Neural progenitor cell (in vitro differentiated cells): ENCODE data around the gene PPP1R9A. TPM values are rescaled to one million over a fixed set of nuclear protein-coding genes. Genes with fewer than 3 reads are reported as not detected.

Experiments
- DNase-seq: peaks from one replicate; pipeline ENCODE4 v3.0.0-alpha.2; 2016; ENCODE audit warnings: low spot score
- H2AFZ ChIP-seq: fragments of 200-600 bp; sonication (generic); replicated peaks from 2 replicates; pipeline ENCODE4 v1.6.1; 2016; ENCODE audit warnings: antibody characterized with exemption
- H3F3A ChIP-seq: fragments of 200-600 bp; sonication (generic); 2 replicates; pipeline ENCODE4 v1.6.1; 2016; ENCODE audit warnings: antibody characterized with exemption, low read depth
- H3K27ac ChIP-seq: fragments of 200-600 bp; sonication (generic); 2 replicates; pipeline ENCODE4 v1.5.1; 2016; ENCODE audit warnings: mild to moderate bottlenecking
- H3K27me3 ChIP-seq: fragments of 200-600 bp; sonication (generic); 2 replicates; pipeline ENCODE4 v1.6.1; 2016; ENCODE audit warnings: mild to moderate bottlenecking, moderate library complexity
- H3K36me3 ChIP-seq: fragments of 200-600 bp; sonication (generic); 2 replicates; pipeline ENCODE4 v1.5.1; 2016
- H3K4me1 ChIP-seq: fragments of 200-600 bp; sonication (generic); 2 replicates; pipeline ENCODE4 v1.6.1; 2016; ENCODE audit warnings: mixed run types
- H3K4me2 ChIP-seq: fragments of 200-600 bp; sonication (generic); 2 replicates; pipeline ENCODE4 v1.6.1; 2016
- H3K4me3 ChIP-seq: fragments of 200-600 bp; sonication (generic); 2 replicates; pipeline ENCODE4 v1.5.1; 2016
- H3K79me2 ChIP-seq: fragments of 200-600 bp; sonication (generic); 2 replicates; pipeline ENCODE4 v1.6.1; 2016; ENCODE audit warnings: low read depth
- H3K9ac ChIP-seq: fragments of 200-600 bp; sonication (generic); 2 replicates; pipeline ENCODE4 v1.6.1; 2016
- H3K9me3 ChIP-seq: fragments of 200-600 bp; sonication (generic); 2 replicates; pipeline ENCODE4 v1.5.1; 2016; ENCODE audit warnings: low read depth
- H4K20me1 ChIP-seq: fragments of 200-600 bp; sonication (generic); 2 replicates; pipeline ENCODE4 v1.6.1; 2016; ENCODE audit warnings: low read depth
- H3K27ac Mint-ChIP-seq: 3 replicates; pipeline ENCODE4 v1.8.0; 2021; ENCODE audit warnings: mixed read lengths
- H3K27me3 Mint-ChIP-seq: 2 replicates; pipeline ENCODE4 v1.8.0; 2022; ENCODE audit warnings: low read depth, mild to moderate bottlenecking, inconsistent platforms, moderate library complexity, mixed read lengths; ENCODE audit not compliant: insufficient read depth
- H3K36me3 Mint-ChIP-seq: 3 replicates; pipeline ENCODE4 v1.8.0; 2021; ENCODE audit warnings: mixed read lengths
- H3K4me1 Mint-ChIP-seq: 3 replicates; pipeline ENCODE4 v1.8.0; 2021; ENCODE audit warnings: mixed read lengths
- H3K4me3 Mint-ChIP-seq: 3 replicates; pipeline ENCODE4 v1.8.0; 2021; ENCODE audit warnings: mild to moderate bottlenecking, moderate library complexity, mixed read lengths
- H3K9me3 Mint-ChIP-seq: 3 replicates; pipeline ENCODE4 v1.8.0; 2020; ENCODE audit warnings: mixed read lengths
- EZH2 ChIP-seq: fragments of 200-600 bp; sonication (generic); IDR thresholded peaks from 2 replicates; pipeline ENCODE4 v1.6.1; 2017; ENCODE audit warnings: antibody characterized with exemption, mild to moderate bottlenecking, moderate library complexity
- EZH2phosphoT487 ChIP-seq: fragments of 200-600 bp; sonication (generic); IDR thresholded peaks from 2 replicates; pipeline ENCODE4 v1.6.1; 2017; ENCODE audit warnings: antibody characterized with exemption
- total RNA-seq: library from RNA; depleted of rRNA; stranded (reverse); fragments of >200 nt; gene quantifications from 2 replicates; pipeline ENCODE4 v1.2.3, GENCODE V29; 2015; ENCODE audit warnings: low replicate concordance
- TF ChIP-seq, protein P1 (sequence below): fragments of 200-600 bp; sonication (generic); IDR thresholded peaks from 2 replicates; pipeline ENCODE4 v1.5.1; 2017; ENCODE audit warnings: antibody characterized with exemption, mild to moderate bottlenecking

The PPP1R9A gene
- total RNA-seq, 1 donor from 2014 or later = 40.7 TPM

DNA sequence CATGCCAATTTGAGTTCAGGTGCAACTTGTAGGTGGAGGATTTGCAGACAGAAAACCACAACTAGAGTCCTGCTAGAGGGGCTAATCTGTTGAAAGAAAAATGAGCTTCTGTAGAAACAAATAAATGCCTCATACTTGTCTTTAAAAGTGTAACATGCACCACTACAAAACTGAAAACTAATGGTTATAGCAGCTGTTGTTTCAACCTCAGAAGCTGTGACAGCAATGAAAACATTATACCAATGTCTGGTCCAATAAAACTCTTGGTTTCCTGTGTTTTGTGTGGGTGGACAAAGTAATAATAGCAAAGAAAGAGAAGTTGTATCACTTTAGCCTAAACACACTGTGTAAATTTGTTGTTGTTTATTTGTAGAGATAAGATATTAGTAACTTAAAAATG is 3.4 kb upstream of the PPP1R9A start:
- Mint-ChIP-seq H3K4me3 (no peak overlapping the region), H3K27me3 (peaks cover 2% of the 10 kb centered on the region), H3K4me1 (peaks cover 7% of the 10 kb centered on the region), H3K27ac (no peak overlapping the region), H3K36me3 (no peaks in the 10 kb centered on the region), H3K9me3 (no peaks in the 10 kb centered on the region)
- H4K20me1 ChIP-seq = no peaks in the 10 kb centered on the region
- H3K27ac ChIP-seq = no peak overlapping the region
- no peak overlapping the region for H3K4me2 ChIP-seq
- H3K9ac ChIP-seq = no peak overlapping the region
- H3F3A ChIP-seq = peaks cover 21% of the 10 kb centered on the region
- H2AFZ ChIP-seq = no peak overlapping the region
- TF ChIP-seq EZH2 (no peak), EZH2phosphoT487 (no peak)
- TF ChIP-seq, protein P1, sequence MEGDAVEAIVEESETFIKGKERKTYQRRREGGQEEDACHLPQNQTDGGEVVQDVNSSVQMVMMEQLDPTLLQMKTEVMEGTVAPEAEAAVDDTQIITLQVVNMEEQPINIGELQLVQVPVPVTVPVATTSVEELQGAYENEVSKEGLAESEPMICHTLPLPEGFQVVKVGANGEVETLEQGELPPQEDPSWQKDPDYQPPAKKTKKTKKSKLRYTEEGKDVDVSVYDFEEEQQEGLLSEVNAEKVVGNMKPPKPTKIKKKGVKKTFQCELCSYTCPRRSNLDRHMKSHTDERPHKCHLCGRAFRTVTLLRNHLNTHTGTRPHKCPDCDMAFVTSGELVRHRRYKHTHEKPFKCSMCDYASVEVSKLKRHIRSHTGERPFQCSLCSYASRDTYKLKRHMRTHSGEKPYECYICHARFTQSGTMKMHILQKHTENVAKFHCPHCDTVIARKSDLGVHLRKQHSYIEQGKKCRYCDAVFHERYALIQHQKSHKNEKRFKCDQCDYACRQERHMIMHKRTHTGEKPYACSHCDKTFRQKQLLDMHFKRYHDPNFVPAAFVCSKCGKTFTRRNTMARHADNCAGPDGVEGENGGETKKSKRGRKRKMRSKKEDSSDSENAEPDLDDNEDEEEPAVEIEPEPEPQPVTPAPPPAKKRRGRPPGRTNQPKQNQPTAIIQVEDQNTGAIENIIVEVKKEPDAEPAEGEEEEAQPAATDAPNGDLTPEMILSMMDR = no peak
- DNase-seq = no peak
- H3K36me3 ChIP-seq = no peaks in the 10 kb centered on the region
- H3K79me2 ChIP-seq = peaks cover 2% of the 10 kb centered on the region
- H3K27me3 ChIP-seq = no peaks in the 10 kb centered on the region
- H3K4me3 ChIP-seq = no peak overlapping the region
- peaks cover 1% of the 10 kb centered on the region for H3K4me1 ChIP-seq
- no peaks in the 10 kb centered on the region for H3K9me3 ChIP-seq

DNA sequence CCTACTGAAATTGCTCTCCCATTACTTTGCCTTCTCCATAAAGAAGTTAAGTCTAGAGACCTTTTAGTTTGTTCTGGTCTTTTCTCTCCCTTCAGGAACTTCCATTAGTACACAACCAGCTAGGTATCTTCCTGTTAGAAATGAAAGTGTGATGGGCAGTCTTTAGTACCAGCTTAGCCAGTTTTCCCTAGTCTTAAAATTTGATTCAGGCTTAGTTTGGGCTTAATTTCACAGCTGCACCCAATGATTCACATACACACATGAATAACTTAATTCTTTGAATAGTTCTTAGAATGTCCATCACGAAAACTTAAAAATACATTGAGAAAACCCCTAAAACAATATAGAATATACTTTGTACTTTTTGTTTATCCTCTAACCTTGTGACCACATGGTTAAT is 2.4 kb upstream of the PPP1R9A start:
- H3K79me2 ChIP-seq = peaks cover 12% of the 10 kb centered on the region
- no peaks in the 10 kb centered on the region for H3K9me3 ChIP-seq
- H3K4me2 ChIP-seq = no peak overlapping the region
- H3K27me3 Mint-ChIP-seq = peaks cover 2% of the 10 kb centered on the region
- no peak overlapping the region for H3K4me3 Mint-ChIP-seq
- H2AFZ ChIP-seq = no peak overlapping the region
- peaks cover 11% of the 10 kb centered on the region for H3K4me1 ChIP-seq
- peaks cover 1% of the 10 kb centered on the region for H3K36me3 Mint-ChIP-seq
- no peaks in the 10 kb centered on the region for H3K36me3 ChIP-seq
- H4K20me1 ChIP-seq = no peaks in the 10 kb centered on the region
- peaks cover 31% of the 10 kb centered on the region for H3F3A ChIP-seq
- peaks cover 17% of the 10 kb centered on the region for H3K4me1 Mint-ChIP-seq
- no peak overlapping the region for H3K4me3 ChIP-seq
- no peaks in the 10 kb centered on the region for H3K27me3 ChIP-seq
- H3K27ac Mint-ChIP-seq = no peak overlapping the region
- no peak overlapping the region for H3K27ac ChIP-seq
- DNase-seq = no peak
- no peak overlapping the region for H3K9ac ChIP-seq
- TF ChIP-seq EZH2 (no peak), EZH2phosphoT487 (no peak)
- TF ChIP-seq, protein P1 = no peak
- no peaks in the 10 kb centered on the region for H3K9me3 Mint-ChIP-seq

DNA sequence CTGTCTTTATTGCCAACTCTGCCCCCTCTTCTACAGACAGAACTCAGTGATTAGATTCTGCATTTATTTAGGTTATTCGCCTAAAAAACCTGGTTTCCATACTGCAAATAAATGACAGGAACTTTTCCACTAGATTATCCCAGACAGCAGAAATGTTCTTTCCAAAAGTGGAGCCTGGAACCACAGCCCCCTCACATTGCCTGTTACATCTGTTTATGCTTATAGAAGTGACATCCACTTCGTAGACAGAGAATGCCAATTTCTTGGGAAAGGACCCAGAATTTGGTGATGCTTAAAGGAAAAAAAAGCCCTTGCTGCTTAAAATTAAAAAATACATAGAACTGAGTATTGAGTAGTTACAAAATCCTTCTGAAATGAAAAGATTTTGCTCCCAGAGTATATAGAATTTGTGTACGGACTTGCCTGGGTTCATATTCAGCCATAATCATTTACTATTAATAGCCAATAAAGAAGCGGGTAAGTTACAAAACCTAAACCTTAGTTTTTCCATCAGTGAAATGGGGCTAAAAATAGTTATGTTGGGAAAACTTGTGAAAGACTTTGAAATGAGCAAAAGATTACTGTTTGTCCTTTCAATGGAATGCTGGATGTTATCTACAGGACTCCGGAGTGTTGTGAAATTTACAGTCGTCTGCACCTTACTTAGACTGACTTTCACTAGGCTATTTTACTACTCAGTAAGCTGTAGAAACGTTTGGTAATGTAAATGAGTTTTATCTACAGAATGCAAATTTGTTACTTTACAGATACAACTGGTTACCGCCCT is 1.1 kb upstream of the PPP1R9A start:
- Mint-ChIP-seq H3K4me1 (peaks cover 27% of the 10 kb centered on the region), H3K27ac (no peak overlapping the region), H3K4me3 (no peak overlapping the region), H3K36me3 (peaks cover 12% of the 10 kb centered on the region), H3K9me3 (no peaks in the 10 kb centered on the region), H3K27me3 (peaks cover 2% of the 10 kb centered on the region)
- no peaks in the 10 kb centered on the region for H3K36me3 ChIP-seq
- H3F3A ChIP-seq = peaks cover 35% of the 10 kb centered on the region
- H3K27me3 ChIP-seq = no peaks in the 10 kb centered on the region
- DNase-seq = no peak
- no peak overlapping the region for H3K4me2 ChIP-seq
- no peak overlapping the region for H2AFZ ChIP-seq
- no peaks in the 10 kb centered on the region for H4K20me1 ChIP-seq
- TF ChIP-seq EZH2phosphoT487 = no peak
- TF ChIP-seq, protein P1 = no peak
- TF ChIP-seq EZH2 = no peak
- H3K27ac ChIP-seq = no peak overlapping the region
- peaks cover 25% of the 10 kb centered on the region for H3K79me2 ChIP-seq
- peaks cover 24% of the 10 kb centered on the region for H3K4me1 ChIP-seq
- no peaks in the 10 kb centered on the region for H3K9me3 ChIP-seq
- no peak overlapping the region for H3K4me3 ChIP-seq
- H3K9ac ChIP-seq = no peak overlapping the region
